HG03064 (cell line): Measurements from ENCODE around the gene ZNF770.
"Not testable (repeated sequence)": the region's sequence is repeated elsewhere in the genome, so short reads cannot be mapped to it uniquely, and the experiment has no call there.

Experiments used
- ATAC-seq: cut with Tn5 transposase; IDR thresholded peaks from one replicate; pipeline ENCODE4 v1.9.1; 2021; ENCODE audit warnings: low read depth; ENCODE audit not compliant: unreplicated experiment

ZNF770 gene

GRCh38 chr15:34984889-34985630 is 3.0 kb downstream of the ZNF770 start:
- no peak for ATAC-seq

GRCh38 chr15:34976743-34977142 is 11.3 kb downstream of the ZNF770 start:
- no peak for ATAC-seq

GRCh38 chr15:34976073-34976472 is 12.0 kb downstream of the ZNF770 start:
- no peak for ATAC-seq

GRCh38 chr15:34973512-34973911 is 14.6 kb downstream of the ZNF770 start:
- no peak for ATAC-seq

GRCh38 chr15:34970098-34970643 is 17.9 kb downstream of the ZNF770 start:
- ATAC-seq: not testable (repeated sequence)

GRCh38 chr15:34969340-34970097 is 18.6 kb downstream of the ZNF770 start, which contains the start of gene AQR:
Gene AQR (minus strand): TSS chr15:34969742. CDS start chr15:34969613, 129 bp downstream.
- ATAC-seq: peak; percentile 93

GRCh38 chr15:34964277-34964676 is 23.8 kb downstream of the ZNF770 start:
- ATAC-seq: no peak

GRCh38 chr15:34953851-34954250 is 34.2 kb downstream of the ZNF770 start:
- ATAC-seq: no peak

GRCh38 chr15:34952481-34952880 is 35.6 kb downstream of the ZNF770 start:
- no peak for ATAC-seq

GRCh38 chr15:34951993-34952392 is 36.1 kb downstream of the ZNF770 start:
- no peak for ATAC-seq

- ATAC-seq: no peak
These were observed 43.2 kb downstream of the ZNF770 start for GRCh38 chr15:34944936-34945335.

GRCh38 chr15:34943711-34944110 is 44.4 kb downstream of the ZNF770 start:
- no peak for ATAC-seq

GRCh38 chr15:34943264-34943663 is 44.8 kb downstream of the ZNF770 start:
- not testable (repeated sequence) for ATAC-seq

- ATAC-seq: no peak
These were observed 45.7 kb downstream of the ZNF770 start for GRCh38 chr15:34942363-34942762.

GRCh38 chr15:34941831-34942230 is 46.3 kb downstream of the ZNF770 start:
- ATAC-seq: no peak

GRCh38 chr15:34941185-34941698 is 46.8 kb downstream of the ZNF770 start:
- no peak for ATAC-seq

GRCh38 chr15:34933432-34933975 is 54.6 kb downstream of the ZNF770 start:
- ATAC-seq: no peak

GRCh38 chr15:34928349-34928748 is 59.7 kb downstream of the ZNF770 start:
- not testable (repeated sequence) for ATAC-seq
